Trophoblast cell (in vitro differentiated cells and primary cell): ENCODE measurements around the gene FBXO44.

Source experiments
- DNase-seq, 2 donors: peaks; one replicate each; pipeline ENCODE4 v3.0.0-alpha.2; 2016
- H2AFZ ChIP-seq: 2 replicates; pipeline ENCODE4 v1.6.1; 2013; ENCODE audit warnings: low read length, moderate library complexity, mild to moderate bottlenecking; ENCODE audit not compliant: insufficient read depth, poor library complexity
- H2AK5ac ChIP-seq: 2 replicates; pipeline ENCODE4 v1.6.1; 2013; ENCODE audit warnings: mild to moderate bottlenecking, low read length
- H2BK120ac ChIP-seq: 2 replicates; pipeline ENCODE4 v1.6.1; 2013; ENCODE audit warnings: low read length, mild to moderate bottlenecking, moderate library complexity; ENCODE audit not compliant: insufficient read depth, poor library complexity
- H2BK12ac ChIP-seq: 2 replicates; pipeline ENCODE4 v1.6.1; 2013; ENCODE audit warnings: mild to moderate bottlenecking, low read length, moderate library complexity
- H2BK5ac ChIP-seq: 2 replicates; pipeline ENCODE4 v1.6.1; 2013; ENCODE audit warnings: low read length, low read depth, moderate library complexity, mild to moderate bottlenecking; ENCODE audit not compliant: poor library complexity
- H3K14ac ChIP-seq: 2 replicates; pipeline ENCODE4 v1.6.1; 2013; ENCODE audit warnings: mild to moderate bottlenecking, low read length
- H3K18ac ChIP-seq: 2 replicates; pipeline ENCODE4 v1.6.1; 2013; ENCODE audit warnings: mild to moderate bottlenecking, low read length
- H3K23ac ChIP-seq: 2 replicates; pipeline ENCODE4 v1.6.1; 2013; ENCODE audit warnings: low read length
- H3K27ac ChIP-seq: 2 replicates; pipeline ENCODE4 v1.5.1; 2013; ENCODE audit warnings: low read depth, mild to moderate bottlenecking, inconsistent platforms, low read length, moderate library complexity
- H3K27me3 ChIP-seq: 2 replicates; pipeline ENCODE4 v1.6.1; 2013; ENCODE audit warnings: inconsistent platforms, mild to moderate bottlenecking, low read length, moderate library complexity; ENCODE audit not compliant: insufficient read depth
- H3K36me3 ChIP-seq, 2 experiments: 1 replicate in 1 of 2; 2 replicates in 1 of 2; pipeline ENCODE4 v1.6.1; 2013; ENCODE audit warnings: low read length in 2 of 2, mild to moderate bottlenecking in 2 of 2, moderate library complexity in 1 of 2; ENCODE audit not compliant: insufficient read depth in 2 of 2, control insufficient read depth in 1 of 2
- H3K4ac ChIP-seq: 2 replicates; pipeline ENCODE4 v1.6.1; 2013; ENCODE audit warnings: low read depth, mild to moderate bottlenecking, low read length, moderate library complexity
- H3K4me1 ChIP-seq, 2 experiments: 1 replicate in 1 of 2; 2 replicates in 1 of 2; pipeline ENCODE4 v1.6.1; 2013; ENCODE audit warnings: low read length in 2 of 2, mild to moderate bottlenecking in 2 of 2, moderate library complexity in 1 of 2; ENCODE audit not compliant: insufficient read depth in 2 of 2, control insufficient read depth in 1 of 2
- H3K4me2 ChIP-seq: 2 replicates; pipeline ENCODE4 v1.6.1; 2013; ENCODE audit warnings: inconsistent platforms, mild to moderate bottlenecking, low read length, moderate library complexity
- H3K4me3 ChIP-seq: 2 replicates; pipeline ENCODE4 v1.5.1; 2013; ENCODE audit warnings: mild to moderate bottlenecking, low read depth, low read length, inconsistent platforms
- H3K79me1 ChIP-seq: one replicate; pipeline ENCODE4 v1.6.1; 2013; ENCODE audit warnings: low read length
- H3K79me2 ChIP-seq: 2 replicates; pipeline ENCODE4 v1.6.1; 2013; ENCODE audit warnings: low read length, mild to moderate bottlenecking; ENCODE audit not compliant: control insufficient read depth, insufficient read depth, poor library complexity
- H3K9ac ChIP-seq: 2 replicates; pipeline ENCODE4 v1.6.1; 2013; ENCODE audit warnings: mild to moderate bottlenecking, low read length
- H3K9me3 ChIP-seq: 2 replicates; pipeline ENCODE4 v1.6.1; 2013; ENCODE audit warnings: low read depth, mild to moderate bottlenecking, control low read depth, inconsistent platforms, low read length; ENCODE audit not compliant: insufficient read depth
- H4K12ac ChIP-seq: 2 replicates; pipeline ENCODE4 v1.6.1; 2013; ENCODE audit warnings: low read depth, mild to moderate bottlenecking, low read length, moderate library complexity
- H4K8ac ChIP-seq: 2 replicates; pipeline ENCODE4 v1.6.1; 2013; ENCODE audit warnings: low read depth, mild to moderate bottlenecking, low read length, moderate library complexity
- H4K91ac ChIP-seq: one replicate; pipeline ENCODE4 v1.6.1; 2013; ENCODE audit warnings: low read depth, mild to moderate bottlenecking, low read length, moderate library complexity
- WGBS: extraction: QIAGEN DNeasy Blood & Tissue Kit; methylation state at CpG from one replicate; pipeline ENCODE4 v1.1.7; 2013; ENCODE audit warnings: missing lambda C conversion rate; ENCODE audit not compliant: insufficient read length, insufficient coverage; ENCODE audit errors: extremely low coverage; 5-methylcytosine and 5-hydroxymethylcytosine counted together

The FBXO44 gene

GRCh38 chr1:11682287-11682771 is 27.7 kb downstream of the FBXO44 start:
- WGBS, result no CpG with 5 or more reads among the region's 7 CpGs
- peak overlapping the region; percentile 33 for H3K4me2 ChIP-seq

GRCh38 chr1:11682799-11683198 is 28.1 kb downstream of the FBXO44 start:
- Histone ChIP-seq H4K8ac (no peak overlapping the region), H3K79me2 (peaks cover 2% of the 10 kb centered on the region), H2AK5ac (no peak overlapping the region), H3K9me3 (peaks cover 1% of the 10 kb centered on the region), H3K27ac (no peak overlapping the region), H3K36me3 (no peaks in the 10 kb centered on the region), H3K79me1 (peaks cover 9% of the 10 kb centered on the region), H3K4ac (no peak overlapping the region), H4K12ac (no peak overlapping the region), H3K4me1 (peaks cover 9 to 16% of the 10 kb centered on the region in 2 experiments), H3K18ac (no peak overlapping the region), H3K27me3 (no peaks in the 10 kb centered on the region), H2AFZ (no peak overlapping the region), H3K9ac (no peak overlapping the region), H3K4me3 (no peak overlapping the region), H4K91ac (no peak overlapping the region), H3K14ac (no peak overlapping the region), H2BK5ac (no peak overlapping the region), H3K4me2 (peak overlapping the region; percentile 33), H3K23ac (no peak overlapping the region), H2BK120ac (no peak overlapping the region), H2BK12ac (no peak overlapping the region)
- WGBS, result no CpG with 5 or more reads among the region's 1 CpG
- no peak for DNase-seq

More at GRCh38 chr1:11682287-11682771, 27.7 kb downstream of the FBXO44 start:
- H3K14ac ChIP-seq, result no peak overlapping the region
- no peak overlapping the region for H4K8ac ChIP-seq
- peaks cover 9% of the 10 kb centered on the region for H3K79me1 ChIP-seq
- no peak overlapping the region for H3K23ac ChIP-seq
- H2BK12ac ChIP-seq, result no peak overlapping the region
- H3K79me2 ChIP-seq, result peaks cover 2% of the 10 kb centered on the region
- H3K4me1 ChIP-seq, result peaks cover 9 to 16% of the 10 kb centered on the region in 2 experiments
- no peak overlapping the region for H3K4ac ChIP-seq
- H3K36me3 ChIP-seq, result peaks cover 0 to 3% of the 10 kb centered on the region in 2 experiments
- H3K27ac ChIP-seq, result no peak overlapping the region
- H3K9ac ChIP-seq, result no peak overlapping the region
- H3K4me3 ChIP-seq, result no peak overlapping the region
- H3K18ac ChIP-seq, result no peak overlapping the region
- H4K91ac ChIP-seq, result no peak overlapping the region
- H2AFZ ChIP-seq, result no peak overlapping the region
- no peak for DNase-seq
- H3K27me3 ChIP-seq, result no peaks in the 10 kb centered on the region
- no peak overlapping the region for H2BK120ac ChIP-seq
- no peak overlapping the region for H4K12ac ChIP-seq
- H2BK5ac ChIP-seq, result no peak overlapping the region
- H3K9me3 ChIP-seq, result peaks cover 1% of the 10 kb centered on the region
- H2AK5ac ChIP-seq, result no peak overlapping the region

GRCh38 chr1:11684070-11684469 is 29.4 kb downstream of the FBXO44 start:
- no peak for DNase-seq
- Histone ChIP-seq H4K8ac (no peak overlapping the region), H3K23ac (no peak overlapping the region), H4K12ac (no peak overlapping the region), H2AK5ac (no peak overlapping the region), H2BK5ac (no peak overlapping the region), H3K4me3 (no peak overlapping the region), H2BK12ac (no peak overlapping the region), H4K91ac (no peak overlapping the region), H3K4ac (no peak overlapping the region), H3K79me2 (peaks cover 2% of the 10 kb centered on the region), H3K27me3 (no peaks in the 10 kb centered on the region), H3K4me1 (peaks cover 9 to 16% of the 10 kb centered on the region in 2 experiments), H3K36me3 (no peaks in the 10 kb centered on the region), H3K9me3 (peaks cover 1% of the 10 kb centered on the region), H2BK120ac (no peak overlapping the region), H3K9ac (no peak overlapping the region), H3K27ac (no peak overlapping the region), H3K18ac (no peak overlapping the region), H3K4me2 (no peak overlapping the region), H3K79me1 (peaks cover 9% of the 10 kb centered on the region), H2AFZ (no peak overlapping the region), H3K14ac (no peak overlapping the region)
- no CpG with 5 or more reads among the region's 7 CpGs for WGBS

DNA sequence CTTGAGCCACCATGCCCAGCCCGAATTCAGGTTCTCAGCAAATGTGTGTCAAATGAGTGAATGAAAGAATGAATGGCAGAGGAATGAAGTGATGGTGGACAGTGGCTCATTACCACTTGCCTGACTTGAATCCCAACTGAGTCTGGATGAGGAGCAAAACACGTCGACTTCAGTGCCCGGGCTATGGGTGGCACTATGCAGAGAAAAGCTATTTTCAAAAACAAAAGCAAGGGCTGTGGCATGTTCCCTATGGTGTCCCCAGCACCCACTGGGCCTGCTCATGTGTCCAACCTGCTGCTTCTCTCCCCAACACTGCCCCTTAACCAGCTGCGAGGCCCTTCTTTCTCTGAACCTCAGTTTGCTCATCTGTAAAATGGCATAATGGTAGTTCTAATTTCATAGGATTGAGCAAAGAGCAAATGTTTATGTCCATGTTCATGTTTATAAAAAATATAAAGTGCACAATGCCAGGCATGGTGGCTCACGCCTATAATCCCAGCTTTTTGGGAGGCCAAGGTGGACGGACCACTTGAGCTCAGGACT is 30.6 kb downstream of the FBXO44 start:
- Histone ChIP-seq H3K14ac (no peak overlapping the region), H2BK120ac (no peak overlapping the region), H2AFZ (no peak overlapping the region), H3K23ac (no peak overlapping the region), H3K79me2 (peaks cover 2% of the 10 kb centered on the region), H4K91ac (no peak overlapping the region), H3K9ac (no peak overlapping the region), H3K4ac (no peak overlapping the region), H3K4me2 (no peak overlapping the region), H3K36me3 (no peaks in the 10 kb centered on the region), H3K18ac (no peak overlapping the region), H2BK12ac (no peak overlapping the region), H4K12ac (no peak overlapping the region), H4K8ac (no peak overlapping the region), H3K9me3 (peaks cover under 1% of the 10 kb centered on the region), H2BK5ac (no peak overlapping the region), H3K79me1 (peaks cover 9% of the 10 kb centered on the region), H3K27me3 (peaks cover 2% of the 10 kb centered on the region), H2AK5ac (no peak overlapping the region), H3K27ac (no peak overlapping the region), H3K4me1 (peaks cover 7 to 15% of the 10 kb centered on the region in 2 experiments), H3K4me3 (no peak overlapping the region)
- no peak for DNase-seq
- WGBS, result no CpG with 5 or more reads among the region's 7 CpGs
